Right lung (tissue), 5 donors: ENCODE measurements around the gene TACR1. TPM values are rescaled to one million over a fixed set of nuclear protein-coding genes. Genes with fewer than 3 reads are reported as not detected.

Experiments
- DNase-seq, 2 donors: peaks; one replicate each; pipeline ENCODE4 v3.0.0-alpha.2; 2013
- polyA plus RNA-seq, 5 donors: library from polyadenylated mRNA; unstranded; fragments of 120-200 nt; gene quantifications; one replicate each; pipeline versions ENCODE4 v1.2.1 to v1.2.3, GENCODE V29; 2013; ENCODE audit warnings: inconsistent platforms in 1 of 5, low replicate concordance in 1 of 5; ENCODE audit not compliant: insufficient read length in 5 of 5, insufficient read depth in 1 of 5

TACR1 gene
- polyA plus RNA-seq, 5 donors = 1.6 to 2.6 (median 2.2) TPM

DNA sequence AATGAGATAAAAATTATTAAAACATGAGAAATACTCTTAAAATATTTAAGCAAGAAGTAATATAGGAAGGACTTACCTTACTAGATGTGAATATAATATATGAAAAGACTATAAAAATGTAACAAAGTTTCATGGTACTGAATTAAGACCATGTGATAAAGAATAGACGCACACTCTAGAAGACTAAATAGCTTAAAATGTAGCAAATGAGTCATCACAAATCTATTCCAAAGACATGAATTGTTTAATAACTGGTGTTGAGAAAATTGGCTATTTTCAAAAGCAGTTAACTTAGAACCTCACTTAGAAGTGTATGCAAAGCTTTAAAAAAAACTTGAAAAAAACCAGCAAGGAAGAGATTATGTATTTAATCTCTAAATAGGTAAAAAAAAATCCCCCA is 176.8 kb downstream of the TACR1 start:
- no peak for DNase-seq

GRCh38 chr2:75021672-75022071 is 177.6 kb downstream of the TACR1 start:
- DNase-seq = no peak

- no peak for DNase-seq
Observed at GRCh38 chr2:75020476-75020875, 178.8 kb downstream of the TACR1 start.

DNA sequence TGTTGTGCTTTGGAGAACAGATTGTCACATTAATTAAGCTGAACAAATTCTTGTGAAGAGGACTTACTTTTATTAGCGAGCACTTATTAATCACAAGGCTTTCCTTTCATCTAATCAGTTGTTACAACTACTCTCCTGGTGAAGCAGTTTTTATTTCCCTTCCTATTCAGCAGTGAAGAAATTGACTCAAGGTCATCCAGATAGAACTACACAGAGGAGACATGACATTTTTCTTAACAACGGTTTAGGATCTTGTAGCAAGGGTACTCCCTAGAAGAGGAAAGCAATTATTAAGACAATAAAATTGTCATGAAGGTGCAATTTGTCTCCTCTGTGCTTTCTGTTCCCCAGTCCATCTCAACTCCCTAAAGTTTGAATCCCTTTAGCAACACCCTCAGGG is 179.5 kb downstream of the TACR1 start:
- no peak for DNase-seq

DNA sequence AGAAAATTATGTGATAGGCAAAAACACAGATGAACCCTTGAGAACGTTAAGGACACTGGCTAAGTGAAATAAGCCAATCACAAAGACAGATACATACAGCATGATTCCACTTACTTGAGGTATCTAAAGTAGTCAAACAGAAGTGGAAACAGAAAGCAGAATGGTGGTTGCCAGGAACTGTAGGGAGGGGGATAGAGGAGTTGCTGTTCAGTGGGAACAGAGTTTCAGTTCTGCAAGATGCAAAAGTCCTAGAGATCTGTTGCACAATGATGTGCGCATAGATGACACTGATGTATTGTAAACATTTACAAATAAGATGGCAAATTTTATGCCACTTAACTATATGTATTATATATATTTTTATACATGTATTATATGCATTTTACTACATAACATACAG is 181.2 kb downstream of the TACR1 start:
- DNase-seq = no peak

DNA sequence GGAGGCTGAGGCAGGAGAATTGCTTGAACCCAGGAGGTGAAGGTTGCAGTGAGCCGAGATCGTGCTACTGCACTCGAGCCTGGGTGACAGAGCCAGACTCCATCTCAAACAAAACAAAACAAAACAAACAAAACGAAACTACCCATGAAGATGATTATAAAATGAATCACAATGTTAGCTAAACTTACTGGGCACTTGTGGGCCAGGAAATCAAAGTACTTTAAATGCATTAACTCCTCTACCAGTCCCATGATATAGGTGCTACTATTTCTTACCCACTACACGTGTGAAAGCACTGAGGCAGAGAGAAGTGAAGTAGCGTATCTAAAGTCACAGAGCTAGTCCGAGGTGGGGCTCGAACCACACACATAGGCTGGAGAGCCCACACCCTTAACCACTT is 187.2 kb downstream of the TACR1 start:
- no peak for DNase-seq

- no peak for DNase-seq
Observed at GRCh38 chr2:75010571-75010970, 188.7 kb downstream of the TACR1 start.

- no peak for DNase-seq
Observed at GRCh38 chr2:75007819-75008218, 191.5 kb downstream of the TACR1 start.

DNA sequence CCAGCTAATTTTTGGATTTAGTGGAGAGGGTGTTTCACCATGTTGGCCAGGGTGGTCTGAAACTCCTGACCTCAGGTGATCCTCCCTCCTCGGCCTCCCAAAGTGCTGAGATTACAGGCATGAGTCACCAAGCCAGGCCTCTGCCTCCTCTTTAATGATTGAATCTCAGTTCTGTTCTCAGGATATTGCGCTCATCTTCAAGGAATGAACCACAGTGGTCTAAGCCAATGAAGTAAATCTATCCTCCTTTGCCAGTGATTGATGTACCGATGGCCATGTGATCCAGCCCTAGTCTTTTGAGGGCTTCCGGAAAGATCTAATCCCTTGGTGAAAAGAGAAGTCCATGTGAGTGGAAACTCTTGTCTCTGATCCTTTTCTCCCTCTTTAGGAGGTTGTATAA is 192.3 kb downstream of the TACR1 start:
- DNase-seq = no peak

- DNase-seq = no peak
Observed at GRCh38 chr2:75006041-75006440, 193.3 kb downstream of the TACR1 start.

DNA sequence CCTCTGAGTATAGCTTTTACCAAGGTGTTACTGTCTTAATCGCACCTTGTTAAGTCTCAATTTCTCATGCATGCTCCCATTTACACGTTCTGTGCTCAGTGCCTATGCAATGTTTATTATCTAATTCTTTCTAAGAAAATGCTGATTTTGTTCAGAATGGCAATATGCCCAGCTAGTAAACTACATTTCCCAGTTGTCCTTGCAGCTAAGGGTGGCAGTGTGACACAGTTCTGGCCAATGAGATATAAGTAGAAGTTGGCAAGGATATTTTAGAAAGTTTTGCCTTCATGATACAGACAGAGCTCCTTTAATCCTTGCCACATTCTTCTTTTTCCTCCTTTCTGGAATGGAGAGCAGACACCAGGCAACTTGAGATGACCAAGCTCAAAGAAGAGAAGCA is 195.5 kb downstream of the TACR1 start:
- no peak for DNase-seq

- no peak for DNase-seq
Observed at GRCh38 chr2:75003276-75003675, 196.0 kb downstream of the TACR1 start.

GRCh38 chr2:75002007-75002406 is 197.3 kb downstream of the TACR1 start:
- no peak for DNase-seq

DNA sequence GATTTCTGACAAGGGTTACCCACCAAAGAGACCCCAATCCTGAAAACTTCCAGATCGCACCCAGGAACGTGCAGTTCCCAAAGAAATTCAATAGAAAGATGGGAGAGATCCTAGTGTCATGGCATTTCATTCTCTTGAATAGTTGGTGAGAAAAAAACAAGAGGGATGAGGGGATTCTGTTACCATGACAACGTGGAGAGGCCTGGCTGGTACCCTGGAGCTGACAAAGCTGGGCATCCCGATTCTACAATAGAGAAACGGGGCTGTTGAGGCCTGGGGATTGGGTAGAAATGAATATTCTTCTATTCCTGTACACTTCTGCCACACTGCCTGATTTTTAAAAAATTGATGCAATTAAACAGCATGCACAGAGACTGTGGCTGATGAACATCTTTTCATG is 199.9 kb downstream of the TACR1 start:
- DNase-seq = no peak

Other genes starting within 250 kb of the TACR1 start
- gene POLE4, start 240.9 kb downstream of the TACR1 start, polyA plus RNA-seq = 10 to 100 TPM; 37.4 to 56.3 (median 50.6) TPM